ENCODE measurements around the gene MBLAC1.

MBLAC1 gene

GRCh38 chr7:100170101-100170897, 43.5 kb downstream of the MBLAC1 start:
- in situ Hi-C loops (cut with MboI; ENCODE audit: low sequenced_read_pairs, unreplicated experiment): no loop called here
- TF ChIP-seq CTCF (IDR thresholded peaks at IDR 0.05; ENCODE audit: borderline replicate concordance, control extremely low read depth, extremely low read depth, insufficient read depth, missing control alignments): no peak
- DNase-seq (ENCODE audit: low spot score): no peak

- no peak for TF ChIP-seq CTCF (IDR thresholded peaks at IDR 0.05; ENCODE audit: borderline replicate concordance, control extremely low read depth, extremely low read depth, insufficient read depth, missing control alignments)
- in situ Hi-C loops (cut with MboI; ENCODE audit: low sequenced_read_pairs, unreplicated experiment): no loop called here
- peak; percentile 68 for DNase-seq (ENCODE audit: low spot score)
Observed at GRCh38 chr7:100171087-100171681, 44.4 kb downstream of the MBLAC1 start.

- no peak for TF ChIP-seq CTCF (IDR thresholded peaks at IDR 0.05; ENCODE audit: borderline replicate concordance, control extremely low read depth, extremely low read depth, insufficient read depth, missing control alignments)
- no peak for DNase-seq (ENCODE audit: low spot score)
- in situ Hi-C loops (cut with MboI; ENCODE audit: low sequenced_read_pairs, unreplicated experiment): no loop called here
Observed at GRCh38 chr7:100171840-100172239, 45.1 kb downstream of the MBLAC1 start.

- DNase-seq (ENCODE audit: low spot score): peak; percentile 18
- in situ Hi-C loops (cut with MboI; ENCODE audit: low sequenced_read_pairs, unreplicated experiment): no loop called here
- TF ChIP-seq CTCF (IDR thresholded peaks at IDR 0.05; ENCODE audit: borderline replicate concordance, control extremely low read depth, extremely low read depth, insufficient read depth, missing control alignments): no peak
Observed at GRCh38 chr7:100173806-100174495, 47.2 kb downstream of the MBLAC1 start.

GRCh38 chr7:100174582-100174981, 47.8 kb downstream of the MBLAC1 start:
- no peak for DNase-seq (ENCODE audit: low spot score)
- in situ Hi-C loops (cut with MboI; ENCODE audit: low sequenced_read_pairs, unreplicated experiment): no loop called here
- TF ChIP-seq CTCF (IDR thresholded peaks at IDR 0.05; ENCODE audit: borderline replicate concordance, control extremely low read depth, extremely low read depth, insufficient read depth, missing control alignments): no peak

GRCh38 chr7:100175296-100175935, 48.6 kb downstream of the MBLAC1 start:
- no peak for DNase-seq (ENCODE audit: low spot score)
- in situ Hi-C loops (cut with MboI; ENCODE audit: low sequenced_read_pairs, unreplicated experiment): no loop called here
- TF ChIP-seq CTCF (IDR thresholded peaks at IDR 0.05; ENCODE audit: borderline replicate concordance, control extremely low read depth, extremely low read depth, insufficient read depth, missing control alignments): no peak

All from GM13976 (cell line).